Measurements from ENCODE around the gene MRPL52.

GRCh38 chr14:22821193-22822015 lies 8.3 kb upstream of the MRPL52 start:
- TF ChIP-seq, protein P1, sequence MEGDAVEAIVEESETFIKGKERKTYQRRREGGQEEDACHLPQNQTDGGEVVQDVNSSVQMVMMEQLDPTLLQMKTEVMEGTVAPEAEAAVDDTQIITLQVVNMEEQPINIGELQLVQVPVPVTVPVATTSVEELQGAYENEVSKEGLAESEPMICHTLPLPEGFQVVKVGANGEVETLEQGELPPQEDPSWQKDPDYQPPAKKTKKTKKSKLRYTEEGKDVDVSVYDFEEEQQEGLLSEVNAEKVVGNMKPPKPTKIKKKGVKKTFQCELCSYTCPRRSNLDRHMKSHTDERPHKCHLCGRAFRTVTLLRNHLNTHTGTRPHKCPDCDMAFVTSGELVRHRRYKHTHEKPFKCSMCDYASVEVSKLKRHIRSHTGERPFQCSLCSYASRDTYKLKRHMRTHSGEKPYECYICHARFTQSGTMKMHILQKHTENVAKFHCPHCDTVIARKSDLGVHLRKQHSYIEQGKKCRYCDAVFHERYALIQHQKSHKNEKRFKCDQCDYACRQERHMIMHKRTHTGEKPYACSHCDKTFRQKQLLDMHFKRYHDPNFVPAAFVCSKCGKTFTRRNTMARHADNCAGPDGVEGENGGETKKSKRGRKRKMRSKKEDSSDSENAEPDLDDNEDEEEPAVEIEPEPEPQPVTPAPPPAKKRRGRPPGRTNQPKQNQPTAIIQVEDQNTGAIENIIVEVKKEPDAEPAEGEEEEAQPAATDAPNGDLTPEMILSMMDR (conservative IDR thresholded peaks at IDR 0.05), result no peak
- no peak for TF ChIP-seq ZFX (IDR thresholded peaks at IDR 0.05)
